ENCODE results near the gene SKI. TPM values are rescaled to one million over a fixed set of nuclear protein-coding genes. Genes with fewer than 3 reads are reported as not detected.

Gene SKI
- total and polyA plus RNA-seq, 2 donors (not counting 1 experiment from before 2014, with no cell fraction given) = 14.9 to 74.9 TPM

DNA sequence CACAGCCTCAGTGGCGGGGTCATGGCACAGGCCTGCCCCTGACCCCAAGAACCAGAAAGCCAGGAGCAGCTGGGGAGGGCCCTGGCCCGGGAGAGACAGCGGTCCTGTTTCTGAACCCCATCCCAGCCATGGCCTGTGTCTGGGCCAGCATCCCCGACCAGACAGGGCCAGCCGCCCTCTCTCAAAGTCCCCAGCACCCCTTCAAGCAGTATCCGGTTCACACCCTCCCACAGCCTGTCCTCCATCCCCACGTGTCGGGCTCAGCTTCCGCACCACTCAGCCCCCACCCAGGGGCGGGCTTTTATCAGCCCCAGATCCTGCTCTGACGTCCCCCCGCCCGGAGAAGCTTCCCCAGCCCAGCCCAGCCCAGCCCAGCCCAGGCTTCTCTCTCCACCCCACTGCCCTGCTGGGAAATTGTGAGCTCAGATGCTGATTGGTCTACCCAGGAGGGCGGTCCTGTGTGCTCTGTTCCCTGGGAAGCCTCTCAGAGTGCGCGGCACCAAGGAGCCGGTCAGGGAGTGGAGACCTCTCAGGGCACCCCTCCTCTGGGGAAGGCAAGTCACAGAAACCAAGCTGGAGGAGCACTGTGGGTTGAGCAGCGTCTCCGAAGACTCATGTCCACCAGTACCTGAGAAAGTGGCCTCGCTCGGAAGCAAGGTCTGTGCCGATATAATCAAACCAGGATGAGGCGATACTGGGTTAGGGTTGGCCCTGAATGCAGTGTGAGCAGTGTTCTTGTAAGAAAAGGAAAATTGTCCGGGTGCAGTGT, 28.9 kb upstream of the SKI start:
- 17% methylated on average over 24 of the region's 24 CpGs for WGBS (ENCODE audit: insufficient coverage)
- H3K27ac Mint-ChIP-seq = peak overlapping the region; percentile 85
- H3K4me1 Mint-ChIP-seq = peaks cover 38% of the 10 kb centered on the region

More for the DNA sequence above, 28.9 kb upstream of the SKI start:
- DNase-seq (peak; percentile 78), ATAC-seq (ENCODE audit: low read depth) (peak; percentile 44)
- H3K27me3 ChIP-seq (replicated peaks in 1 of 4; ENCODE audit: control extremely low read depth in 1 of 4, control insufficient read depth in 3 of 4, insufficient read depth in 4 of 4, low read length in 3 of 4) = no peaks in the 10 kb centered on the region
- H3K4me1 ChIP-seq (ENCODE audit: control insufficient read depth in 2 of 2, insufficient read depth in 2 of 2, low read length in 2 of 2) = peaks cover 45 to 59% of the 10 kb centered on the region in 2 donors
- intact Hi-C loops (cut with micrococcal nuclease) = loop anchor here (5.0 to 10.0 kb wide), 3 partner anchors 292 to 1226 kb away; no protein-coding TSS in a partner anchor
- peak overlapping the region; percentile 75 to 83 for H3K27ac ChIP-seq (ENCODE audit: low read length in 2 of 2)
- Mint-ChIP-seq H3K9me3 (ENCODE audit: insufficient read depth) (no peaks in the 10 kb centered on the region), H3K27me3 (no peaks in the 10 kb centered on the region), H3K4me3 (peak overlapping the region; percentile 80)
- peaks cover 6% of the 10 kb centered on the region for H3K79me2 ChIP-seq (ENCODE audit: control insufficient read depth, insufficient read depth, low read length)
- H3K4me3 ChIP-seq (ENCODE audit: control extremely low read depth in 1 of 5, extremely low read depth in 1 of 5, insufficient read depth in 1 of 5, low read depth in 2 of 5, low read length in 4 of 5) = peak overlapping the region; percentile 14 to 58 (median 50)
- ChIA-PET CTCF (interaction anchor here (0.5 to 13.5 kb wide), 7 partner anchors 25 to 245 kb away, joined by 3 to 295 read pairs (median 4); no protein-coding TSS in a partner anchor), POLR2A (interaction anchor here (0.7 to 1.6 kb wide), 4 partner anchors 30 to 348 kb away, joined by 3 to 9 read pairs (median 4); no protein-coding TSS in a partner anchor)
- no peaks in the 10 kb centered on the region for H3K36me3 ChIP-seq (replicated peaks in 1 of 2; ENCODE audit: control extremely low read depth in 1 of 2, control insufficient read depth in 1 of 2, extremely low read depth in 1 of 2, insufficient read depth in 2 of 2, low read length in 1 of 2)
- H3K4me2 ChIP-seq (replicated peaks; ENCODE audit: low read depth, low read length, poor library complexity, severe bottlenecking) = peak overlapping the region; percentile 84
- H3K9me3 ChIP-seq (ENCODE audit: control extremely low read depth in 1 of 3, control insufficient read depth in 2 of 3, insufficient read depth in 1 of 3, low read length in 2 of 3) = no peaks in the 10 kb centered on the region
- peak overlapping the region; percentile 73 for H2AFZ ChIP-seq (ENCODE audit: insufficient read depth, low read depth, low read length, poor library complexity, severe bottlenecking)
- peak overlapping the region; percentile 58 for H3K9ac ChIP-seq (ENCODE audit: low read length)
- no peaks in the 10 kb centered on the region for H4K20me1 ChIP-seq (ENCODE audit: control insufficient read depth, insufficient read depth, low read length, poor library complexity, severe bottlenecking)
- no peak for TF ChIP-seq EZH2 (IDR thresholded peaks at IDR 0.05; ENCODE audit: borderline replicate concordance, insufficient read depth, low read depth, low read length, poor library complexity, severe bottlenecking)
- TF ChIP-seq, protein P1, sequence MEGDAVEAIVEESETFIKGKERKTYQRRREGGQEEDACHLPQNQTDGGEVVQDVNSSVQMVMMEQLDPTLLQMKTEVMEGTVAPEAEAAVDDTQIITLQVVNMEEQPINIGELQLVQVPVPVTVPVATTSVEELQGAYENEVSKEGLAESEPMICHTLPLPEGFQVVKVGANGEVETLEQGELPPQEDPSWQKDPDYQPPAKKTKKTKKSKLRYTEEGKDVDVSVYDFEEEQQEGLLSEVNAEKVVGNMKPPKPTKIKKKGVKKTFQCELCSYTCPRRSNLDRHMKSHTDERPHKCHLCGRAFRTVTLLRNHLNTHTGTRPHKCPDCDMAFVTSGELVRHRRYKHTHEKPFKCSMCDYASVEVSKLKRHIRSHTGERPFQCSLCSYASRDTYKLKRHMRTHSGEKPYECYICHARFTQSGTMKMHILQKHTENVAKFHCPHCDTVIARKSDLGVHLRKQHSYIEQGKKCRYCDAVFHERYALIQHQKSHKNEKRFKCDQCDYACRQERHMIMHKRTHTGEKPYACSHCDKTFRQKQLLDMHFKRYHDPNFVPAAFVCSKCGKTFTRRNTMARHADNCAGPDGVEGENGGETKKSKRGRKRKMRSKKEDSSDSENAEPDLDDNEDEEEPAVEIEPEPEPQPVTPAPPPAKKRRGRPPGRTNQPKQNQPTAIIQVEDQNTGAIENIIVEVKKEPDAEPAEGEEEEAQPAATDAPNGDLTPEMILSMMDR (IDR thresholded peaks at IDR 0.05) = no peak

All from B cell (primary cell).